GM06990 (cell line): ENCODE data around the gene HIBCH.
A peak's percentile ranks its signal among the peaks of the same experiment; 100 is the strongest.

Source experiments
- DNase-seq: peaks from one replicate; pipeline ENCODE4 v3.0.0-alpha.2; 2011; ENCODE audit not compliant: insufficient read length; ENCODE audit errors: extremely low read depth
- H3K27me3 ChIP-seq: replicated peaks from 2 replicates; pipeline ENCODE4 v1.6.0; 2011; ENCODE audit warnings: low read length; ENCODE audit not compliant: control insufficient read depth, insufficient read depth
- H3K36me3 ChIP-seq: 2 replicates; pipeline ENCODE4 v1.5.1; 2011; ENCODE audit warnings: low read length; ENCODE audit not compliant: control insufficient read depth, insufficient read depth
- H3K4me3 ChIP-seq: replicated peaks from 2 replicates; pipeline ENCODE4 v1.5.1; 2011; ENCODE audit warnings: low read depth, mild to moderate bottlenecking, control low read depth, low read length
- TF ChIP-seq, protein P1 (sequence below): IDR thresholded peaks from 2 replicates; pipeline ENCODE4 v1.5.1; 2011; ENCODE audit warnings: low read length, control low read depth, mild to moderate bottlenecking, inconsistent platforms; ENCODE audit not compliant: insufficient read depth, poor library complexity, severe bottlenecking

Gene HIBCH

DNA sequence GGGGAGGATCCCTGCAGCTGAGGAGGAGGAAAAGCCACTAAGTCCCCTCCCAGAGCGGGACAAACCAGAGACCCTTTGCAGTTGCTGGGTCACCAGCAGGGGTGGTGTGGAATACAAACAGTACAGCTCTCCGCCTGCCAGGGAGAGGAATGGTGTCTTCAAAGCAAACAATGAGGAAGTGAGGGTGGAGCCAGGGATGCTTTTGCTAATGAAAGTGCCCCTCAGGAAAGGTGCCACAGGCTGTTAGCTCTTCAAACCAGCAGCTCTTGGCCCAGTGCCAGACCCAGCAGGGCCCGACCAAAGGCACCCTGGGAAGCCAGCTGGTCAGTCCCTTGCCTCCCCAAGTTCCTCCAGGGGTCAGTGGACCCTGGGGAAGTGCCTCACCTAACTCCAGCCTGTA, 102.8 kb downstream of the HIBCH start:
- no peak overlapping the region for H3K4me3 ChIP-seq
- DNase-seq, result peak; percentile 16
- TF ChIP-seq, protein P1, sequence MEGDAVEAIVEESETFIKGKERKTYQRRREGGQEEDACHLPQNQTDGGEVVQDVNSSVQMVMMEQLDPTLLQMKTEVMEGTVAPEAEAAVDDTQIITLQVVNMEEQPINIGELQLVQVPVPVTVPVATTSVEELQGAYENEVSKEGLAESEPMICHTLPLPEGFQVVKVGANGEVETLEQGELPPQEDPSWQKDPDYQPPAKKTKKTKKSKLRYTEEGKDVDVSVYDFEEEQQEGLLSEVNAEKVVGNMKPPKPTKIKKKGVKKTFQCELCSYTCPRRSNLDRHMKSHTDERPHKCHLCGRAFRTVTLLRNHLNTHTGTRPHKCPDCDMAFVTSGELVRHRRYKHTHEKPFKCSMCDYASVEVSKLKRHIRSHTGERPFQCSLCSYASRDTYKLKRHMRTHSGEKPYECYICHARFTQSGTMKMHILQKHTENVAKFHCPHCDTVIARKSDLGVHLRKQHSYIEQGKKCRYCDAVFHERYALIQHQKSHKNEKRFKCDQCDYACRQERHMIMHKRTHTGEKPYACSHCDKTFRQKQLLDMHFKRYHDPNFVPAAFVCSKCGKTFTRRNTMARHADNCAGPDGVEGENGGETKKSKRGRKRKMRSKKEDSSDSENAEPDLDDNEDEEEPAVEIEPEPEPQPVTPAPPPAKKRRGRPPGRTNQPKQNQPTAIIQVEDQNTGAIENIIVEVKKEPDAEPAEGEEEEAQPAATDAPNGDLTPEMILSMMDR, result no peak
- peaks cover 3% of the 10 kb centered on the region for H3K36me3 ChIP-seq
- H3K27me3 ChIP-seq, result no peaks in the 10 kb centered on the region

GRCh38 chr2:190215620-190216019, 104.0 kb downstream of the HIBCH start:
- Histone ChIP-seq H3K4me3 (no peak overlapping the region), H3K36me3 (peaks cover 3% of the 10 kb centered on the region), H3K27me3 (no peaks in the 10 kb centered on the region)
- TF ChIP-seq, protein P1, result no peak
- no peak for DNase-seq

DNA sequence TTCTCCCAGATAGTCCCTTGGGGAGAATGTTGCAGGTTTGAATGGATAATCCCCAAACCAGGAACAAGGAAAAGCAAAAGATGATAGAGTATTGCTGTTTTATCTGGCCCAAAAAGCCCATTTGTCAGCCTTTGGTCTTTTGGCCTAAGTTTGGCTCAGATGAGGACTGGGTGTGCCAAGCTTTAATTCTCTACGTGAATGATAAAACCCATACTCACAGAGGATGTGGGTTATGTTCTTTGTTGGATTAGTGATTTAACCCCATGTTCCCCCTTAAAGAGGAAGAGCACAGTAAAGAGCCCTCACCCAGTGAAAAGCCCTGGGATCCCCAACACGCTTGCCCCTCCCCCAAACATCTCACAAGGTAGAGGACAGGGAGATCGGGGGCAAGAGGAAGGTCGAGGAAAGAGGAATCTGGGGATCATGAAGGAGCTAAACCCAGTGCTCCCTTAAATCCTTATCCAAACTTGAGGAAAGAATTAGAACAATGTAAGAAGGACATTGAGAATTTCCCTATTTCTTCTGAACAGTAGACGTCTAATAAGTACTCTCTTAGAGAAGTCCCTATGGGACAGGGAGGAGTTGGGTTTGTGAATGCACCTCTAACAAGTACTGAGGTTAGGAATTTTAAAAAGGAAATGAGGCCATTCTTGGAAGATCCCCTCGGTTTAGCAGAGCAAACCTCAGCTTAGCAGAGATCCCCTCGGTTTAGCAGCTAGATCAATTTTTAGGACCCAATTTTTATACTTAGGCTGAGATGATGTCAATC, 105.0 kb downstream of the HIBCH start:
- Histone ChIP-seq H3K27me3 (no peaks in the 10 kb centered on the region), H3K4me3 (no peak overlapping the region), H3K36me3 (no peaks in the 10 kb centered on the region; the same call in none of the 2 replicates)
- DNase-seq, result no peak
- TF ChIP-seq, protein P1, result no peak

GRCh38 chr2:190213441-190214335, 105.9 kb downstream of the HIBCH start:
- H3K4me3 ChIP-seq, result no peak overlapping the region
- no peaks in the 10 kb centered on the region; the same call in none of the 2 replicates for H3K36me3 ChIP-seq
- no peak for DNase-seq
- TF ChIP-seq, protein P1, result no peak
- H3K27me3 ChIP-seq, result no peaks in the 10 kb centered on the region

DNA sequence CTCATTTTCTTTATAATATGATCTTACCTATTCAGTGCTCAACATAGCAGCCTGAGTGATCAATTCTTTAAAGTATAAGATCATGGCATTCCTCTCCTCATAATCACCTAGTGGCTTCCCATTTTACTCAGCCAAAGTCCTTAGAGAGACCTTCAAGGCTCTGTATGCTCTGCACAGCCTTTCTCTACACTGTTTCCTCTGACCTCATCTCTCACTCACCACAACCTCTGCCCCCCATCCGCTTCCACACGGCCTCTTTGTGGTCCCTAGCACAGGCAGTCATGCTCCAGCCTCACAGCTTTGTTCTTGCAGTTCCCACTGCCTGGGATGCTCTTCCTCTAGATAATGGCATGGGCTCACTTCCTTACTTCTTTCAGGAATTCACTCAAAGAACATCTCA, 109.2 kb downstream of the HIBCH start:
- no peak for DNase-seq
- Histone ChIP-seq H3K36me3 (no peaks in the 10 kb centered on the region; the same call in none of the 2 replicates), H3K4me3 (no peak overlapping the region), H3K27me3 (no peaks in the 10 kb centered on the region)
- TF ChIP-seq, protein P1, result no peak
